ENCODE data around the gene DNAJC6.
"Not testable (repeated sequence)": the region's sequence is repeated elsewhere in the genome, so short reads cannot be mapped to it uniquely, and the experiment has no call there.

The DNAJC6 gene

DNA sequence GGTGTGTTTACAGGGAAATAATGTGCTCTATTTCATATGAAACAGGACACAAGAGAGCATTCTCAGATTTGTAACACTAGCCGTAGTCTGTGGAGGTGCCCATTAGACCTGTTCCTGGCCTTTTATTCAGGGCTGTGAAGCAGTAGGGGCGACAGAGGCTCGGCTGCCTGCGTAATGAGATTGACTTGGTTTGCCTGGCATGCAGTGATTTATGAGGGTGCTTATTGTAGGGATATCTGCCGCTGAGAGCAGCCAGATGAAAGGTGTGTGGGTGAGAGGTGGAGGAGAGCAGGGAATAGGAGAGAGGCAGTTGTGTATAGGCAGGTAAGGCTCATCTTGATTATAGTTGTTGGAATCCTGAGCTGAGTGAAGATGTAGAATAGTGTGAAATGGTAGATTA is 51.3 kb downstream of the DNAJC6 start:
- no peak for DNase-seq

DNA sequence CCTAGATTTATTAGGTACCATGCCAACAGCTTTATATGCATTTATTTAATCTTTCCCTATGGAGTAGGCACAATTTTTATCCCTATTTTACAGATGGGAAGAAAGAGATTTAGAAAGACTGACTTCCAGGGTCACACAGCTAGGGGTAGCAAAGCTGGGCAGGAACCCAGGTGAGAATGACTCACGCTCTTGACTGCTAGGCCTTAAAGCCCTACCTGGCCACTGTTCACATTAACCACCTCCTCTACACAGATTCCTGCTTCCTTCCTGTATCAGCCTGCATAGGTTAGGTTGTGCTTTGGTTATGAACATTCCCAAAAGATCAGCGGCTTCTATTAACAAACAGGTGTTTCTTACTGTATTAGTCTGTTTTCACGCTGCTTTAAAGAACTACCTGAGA is 53.2 kb downstream of the DNAJC6 start:
- DNase-seq: no peak

GRCh38 chr1:65363484-65363883 is 54.1 kb downstream of the DNAJC6 start:
- no peak for DNase-seq

DNA sequence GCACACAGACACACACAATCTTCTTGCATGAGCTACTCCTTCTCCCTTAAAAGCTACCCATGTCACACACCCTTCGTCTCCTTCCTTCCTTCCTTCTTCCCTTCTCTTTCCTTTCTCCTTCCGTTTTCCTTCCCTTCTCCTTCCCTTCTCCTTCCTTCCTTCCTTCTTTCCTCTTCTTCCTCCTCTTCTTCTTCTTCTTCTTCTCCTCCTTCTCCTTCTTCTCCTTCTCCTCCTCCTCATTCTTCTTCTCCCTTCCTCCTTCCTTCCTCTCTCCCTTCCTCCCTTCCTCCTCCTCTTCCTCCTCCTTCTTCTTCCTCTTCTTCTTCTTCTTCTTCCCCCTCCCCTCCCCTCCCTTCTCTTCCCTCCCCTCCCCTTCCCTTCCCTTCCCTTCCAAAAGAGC is 59.1 kb downstream of the DNAJC6 start:
- no peak for DNase-seq

- DNase-seq: no peak
Observed at GRCh38 chr1:65371544-65371943, 62.2 kb downstream of the DNAJC6 start.

- DNase-seq: no peak
Observed at GRCh38 chr1:65372557-65372956, 63.2 kb downstream of the DNAJC6 start.

GRCh38 chr1:65377496-65378246 is 68.3 kb downstream of the DNAJC6 start:
- DNase-seq: no peak

GRCh38 chr1:65378247-65378946 is 69.1 kb downstream of the DNAJC6 start:
- DNase-seq: no peak

- not testable (repeated sequence) for DNase-seq
Observed at GRCh38 chr1:65384426-65384825, 75.1 kb downstream of the DNAJC6 start.

DNA sequence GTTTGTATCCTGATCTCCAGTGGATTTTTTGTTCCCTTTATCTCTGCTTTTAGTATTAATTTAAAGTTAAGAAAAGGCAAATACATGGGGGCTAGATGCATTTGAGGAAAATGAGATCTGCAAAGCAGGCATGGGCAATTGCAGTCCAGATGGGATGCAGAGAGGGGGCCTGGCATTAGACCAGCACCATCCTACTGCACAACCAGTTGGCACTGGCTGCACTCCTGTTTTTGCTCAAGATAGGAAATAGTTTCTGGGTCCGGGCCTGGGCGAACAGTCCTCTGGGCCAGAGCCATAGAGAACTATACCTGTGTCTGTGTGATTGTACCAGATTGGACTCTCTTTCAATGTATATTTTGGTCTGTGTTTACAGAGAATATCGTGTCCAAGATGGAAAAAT is 77.1 kb downstream of the DNAJC6 start:
- no peak for DNase-seq

DNA sequence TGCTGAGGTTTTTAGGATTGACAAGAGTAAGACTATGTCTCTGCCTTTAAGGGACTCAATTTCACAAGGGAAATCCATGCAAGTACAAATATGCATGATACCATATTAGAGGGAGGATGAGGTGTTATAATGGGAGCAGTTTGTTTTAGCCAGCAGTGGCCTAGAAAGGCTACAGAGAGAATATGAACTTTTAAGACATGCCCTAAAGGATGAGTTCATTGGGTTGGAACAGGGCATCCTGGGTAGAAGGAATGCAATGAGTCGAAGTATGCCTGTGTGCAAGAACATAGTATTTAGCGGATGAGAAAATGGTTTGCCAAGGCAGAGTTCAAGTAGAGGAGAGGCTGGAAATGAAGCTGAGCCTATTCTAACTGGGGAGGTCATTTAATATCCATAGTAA is 78.5 kb downstream of the DNAJC6 start:
- DNase-seq: no peak

GRCh38 chr1:65388908-65389695 is 79.8 kb downstream of the DNAJC6 start:
- DNase-seq: no peak

GRCh38 chr1:65392497-65392896 is 83.2 kb downstream of the DNAJC6 start:
- no peak for DNase-seq

DNA sequence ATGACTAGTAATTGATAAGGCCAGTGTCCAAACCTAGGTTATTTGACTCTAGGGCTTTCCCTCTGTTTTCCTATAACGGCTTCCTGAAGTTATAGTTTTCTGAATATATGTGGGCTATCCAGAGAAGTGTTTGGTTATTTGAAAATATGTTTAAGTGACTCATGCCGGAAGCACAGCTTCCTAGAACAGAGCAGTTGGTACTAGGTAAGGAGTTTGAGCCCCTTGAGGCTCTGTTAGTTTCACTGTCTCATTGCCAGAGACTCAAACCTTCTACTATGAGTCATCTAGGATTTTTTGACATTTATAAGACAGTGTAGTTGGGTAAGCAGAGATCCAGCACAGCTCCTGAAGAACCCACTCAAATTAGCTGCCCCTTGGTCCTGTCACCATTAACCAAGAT is 84.0 kb downstream of the DNAJC6 start:
- no peak for DNase-seq

- DNase-seq: no peak
Observed at GRCh38 chr1:65393928-65394327, 84.6 kb downstream of the DNAJC6 start.

DNA sequence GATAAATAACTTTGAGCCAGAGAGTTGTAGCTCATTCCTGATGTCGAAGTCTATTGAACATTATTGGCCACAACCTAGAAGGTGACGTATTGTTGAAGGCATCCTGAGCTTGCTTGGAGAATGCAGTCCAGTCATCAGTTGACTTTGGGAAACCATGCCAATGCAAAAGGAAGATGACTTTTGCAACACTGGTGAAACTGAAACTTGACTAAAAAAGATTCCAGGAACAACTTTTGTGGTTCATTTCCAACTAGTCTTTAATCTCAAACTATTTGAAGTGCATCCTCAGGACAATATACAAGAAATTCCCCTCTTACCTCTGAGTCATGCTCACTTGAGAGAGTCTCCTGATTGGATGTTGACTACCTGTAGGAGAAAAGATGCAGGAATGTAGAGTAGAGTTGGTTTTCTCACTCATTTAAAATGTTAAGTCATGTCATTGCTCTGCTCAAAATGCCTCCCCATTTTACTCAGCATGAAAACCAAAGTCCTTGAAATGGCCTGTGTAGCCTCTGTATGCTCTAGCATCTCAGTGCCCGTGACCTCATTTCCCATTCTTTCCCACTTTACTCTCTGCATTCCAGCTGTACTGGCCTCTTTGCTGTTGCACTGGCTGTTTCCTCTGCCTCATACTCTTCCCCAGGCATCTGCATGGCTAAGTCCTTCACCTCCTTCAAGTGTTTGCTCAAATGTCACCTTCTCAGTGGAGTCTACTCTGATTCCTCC is 86.7 kb downstream of the DNAJC6 start:
- no peak for DNase-seq

DNA sequence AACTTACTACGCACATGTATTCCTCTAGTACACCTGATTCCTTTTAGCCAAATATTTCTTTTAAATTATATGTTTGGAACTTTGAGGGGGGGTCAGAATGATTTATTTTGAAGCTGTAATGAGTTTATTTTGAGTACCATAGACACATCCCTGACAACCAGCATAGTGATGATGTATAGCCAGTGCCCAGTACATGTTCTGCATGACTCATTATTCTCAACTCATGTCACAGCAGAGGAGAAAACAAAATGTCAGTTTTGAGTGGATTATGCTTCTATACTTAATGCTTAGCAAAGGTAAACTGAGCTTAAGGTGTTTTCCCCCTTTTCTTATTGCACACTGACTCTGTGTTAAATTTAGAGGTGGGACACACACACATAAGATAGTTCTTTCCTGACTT is 88.7 kb downstream of the DNAJC6 start:
- no peak for DNase-seq

GRCh38 chr1:65399003-65399402 is 89.7 kb downstream of the DNAJC6 start:
- DNase-seq: no peak

GRCh38 chr1:65401612-65402011 is 92.3 kb downstream of the DNAJC6 start:
- DNase-seq: no peak

- no peak for DNase-seq
Observed at GRCh38 chr1:65404941-65405340, 95.6 kb downstream of the DNAJC6 start.

- DNase-seq: no peak
Observed at GRCh38 chr1:65407877-65408276, 98.5 kb downstream of the DNAJC6 start.

DNA sequence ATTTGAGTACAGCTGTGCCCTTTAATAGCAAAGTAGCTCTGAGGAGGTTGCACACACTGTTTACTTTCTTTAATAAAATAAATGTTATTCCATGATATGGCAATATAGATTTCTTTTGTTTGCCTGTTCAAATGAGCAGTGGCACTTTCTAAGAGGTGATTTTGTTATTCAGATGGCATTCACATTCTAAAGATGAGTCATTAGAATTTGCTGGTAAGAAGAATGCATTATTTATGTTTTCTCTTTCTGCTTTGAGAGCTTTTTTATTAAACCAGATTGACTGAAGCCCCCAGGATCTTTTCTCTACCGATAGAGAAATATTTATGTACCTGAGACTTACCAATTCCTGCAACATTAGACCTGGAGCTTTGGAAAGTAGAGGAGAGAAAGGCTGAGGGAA is 100.0 kb downstream of the DNAJC6 start:
- no peak for DNase-seq

DNA sequence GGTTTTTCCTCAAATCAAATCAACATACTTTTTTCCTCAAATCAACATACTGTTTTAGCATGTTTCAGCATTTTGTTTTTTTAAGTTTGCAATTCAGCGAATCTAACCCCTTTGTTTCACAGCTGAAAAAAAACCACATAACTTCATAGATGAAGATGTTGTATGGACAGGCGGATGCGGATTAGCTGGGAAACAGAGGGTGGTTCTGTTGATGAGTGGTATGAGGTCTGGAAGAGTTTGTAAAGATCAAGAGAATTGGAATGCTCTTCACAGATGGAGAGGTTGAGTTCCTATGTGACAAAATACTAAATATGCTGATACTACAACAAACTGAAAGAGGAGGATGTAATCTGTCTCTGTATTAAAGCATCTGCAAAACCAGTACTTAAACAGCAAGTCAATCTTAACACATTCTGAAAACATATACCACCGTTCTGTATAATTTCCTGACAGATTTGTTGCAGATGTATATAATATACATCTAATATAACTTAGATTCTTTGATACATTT is 100.5 kb downstream of the DNAJC6 start:
- DNase-seq: no peak

Data from activated CD4-positive, alpha-beta T cell treated with anti-CD3 and anti-CD28 coated beads, Interleukin-2, amount 50 U/mL, for 1 hour (primary cell).